Stimulated activated CD8-positive, alpha-beta memory T cell treated with anti-CD3 and anti-CD28 coated beads, Interleukin-4, amount 100 ng/mL, for 48 hours (primary cell): Measurements from ENCODE around the gene DPP4.

Source experiments
- DNase-seq: peaks from one replicate; pipeline ENCODE4 v3.0.0-alpha.2; 2020

The DPP4 gene

GRCh38 chr2:162013514-162014475 is 60.2 kb downstream of the DPP4 start:
- DNase-seq: no peak

DNA sequence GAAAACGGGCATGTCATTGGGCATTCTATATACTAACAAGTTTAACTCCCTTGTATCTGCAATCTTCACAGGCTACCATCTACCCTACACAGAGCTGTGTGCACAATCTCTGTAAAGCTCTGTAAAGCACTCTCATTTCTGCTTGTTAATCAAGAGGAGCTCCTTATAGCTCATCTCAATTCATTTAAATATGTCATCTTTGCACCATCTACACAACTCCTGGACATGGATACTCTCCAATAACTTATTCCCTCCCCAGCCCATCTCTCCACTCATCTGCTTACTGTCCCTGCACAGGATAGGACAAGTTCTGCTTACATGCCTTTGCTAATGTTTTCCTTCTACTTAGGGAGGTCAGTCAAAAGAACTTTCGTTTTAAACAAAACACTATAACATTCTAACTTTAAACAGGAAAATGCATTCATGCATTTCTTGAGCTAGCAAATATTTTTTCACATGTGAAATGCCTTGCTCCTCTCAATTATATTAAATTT is 61.4 kb downstream of the DPP4 start:
- no peak for DNase-seq

DNA sequence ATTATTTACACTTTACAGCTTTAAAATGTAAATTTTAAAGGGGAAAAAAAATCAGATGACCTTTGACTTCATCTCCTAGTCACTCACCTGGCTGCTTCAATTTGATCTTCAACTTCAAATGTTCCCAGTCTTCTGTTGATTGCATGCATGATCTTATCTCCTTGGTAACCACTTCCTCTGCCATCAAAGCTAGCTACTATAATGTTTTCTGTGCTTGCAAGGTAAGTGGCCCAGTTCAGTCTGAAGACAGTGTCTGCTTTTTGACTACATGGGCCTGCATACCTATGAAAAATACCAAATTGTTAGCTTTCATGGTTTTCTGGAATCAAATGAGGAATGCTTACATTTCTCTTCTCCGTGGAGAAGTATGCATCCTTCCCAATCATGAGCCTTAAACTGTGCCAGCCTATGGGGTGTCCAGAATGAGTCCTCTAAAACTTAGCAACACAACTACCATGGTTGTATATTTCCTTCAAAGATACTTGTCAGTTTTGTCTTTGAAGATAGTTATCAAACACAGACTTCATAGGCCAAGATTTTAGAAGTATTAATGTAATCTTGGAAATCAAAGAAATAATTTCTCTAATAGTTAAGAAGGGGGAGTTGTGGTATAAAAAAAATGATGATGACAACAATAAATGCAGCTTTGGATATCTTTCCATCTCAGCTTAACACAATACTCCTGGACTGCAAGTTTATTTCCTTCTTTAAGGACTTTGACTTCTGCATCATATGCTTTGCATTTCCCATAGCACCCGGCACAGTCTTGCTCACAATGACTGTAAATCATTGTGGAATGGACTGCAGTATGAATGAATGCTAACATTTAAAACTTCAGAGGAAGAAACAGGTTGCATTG is 62.1 kb downstream of the DPP4 start:
- DNase-seq: no peak

- DNase-seq: no peak
These were observed 64.5 kb downstream of the DPP4 start for GRCh38 chr2:162009543-162009942.

GRCh38 chr2:162007447-162008040 is 66.5 kb downstream of the DPP4 start:
- no peak for DNase-seq

GRCh38 chr2:162006337-162006736 is 67.7 kb downstream of the DPP4 start:
- DNase-seq: no peak

DNA sequence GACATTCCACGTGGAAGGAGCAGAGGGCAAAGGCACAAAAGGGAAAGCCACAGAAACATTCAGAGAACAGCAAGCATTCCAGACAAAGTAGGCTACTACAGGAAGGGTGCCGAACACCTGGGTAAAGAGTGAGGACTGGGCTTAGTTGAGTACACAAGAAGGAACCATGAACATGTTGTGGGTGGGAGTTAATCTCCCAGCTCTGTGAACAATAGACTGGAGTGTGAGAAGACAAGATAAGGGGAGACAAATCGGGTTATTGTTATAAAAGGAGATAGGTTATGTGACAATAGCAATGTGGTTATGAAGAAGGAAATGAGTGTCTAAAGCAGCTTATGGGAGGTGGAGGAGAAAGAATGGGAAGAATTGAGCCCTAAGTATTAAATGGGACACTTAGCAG is 70.0 kb downstream of the DPP4 start:
- no peak for DNase-seq

DNA sequence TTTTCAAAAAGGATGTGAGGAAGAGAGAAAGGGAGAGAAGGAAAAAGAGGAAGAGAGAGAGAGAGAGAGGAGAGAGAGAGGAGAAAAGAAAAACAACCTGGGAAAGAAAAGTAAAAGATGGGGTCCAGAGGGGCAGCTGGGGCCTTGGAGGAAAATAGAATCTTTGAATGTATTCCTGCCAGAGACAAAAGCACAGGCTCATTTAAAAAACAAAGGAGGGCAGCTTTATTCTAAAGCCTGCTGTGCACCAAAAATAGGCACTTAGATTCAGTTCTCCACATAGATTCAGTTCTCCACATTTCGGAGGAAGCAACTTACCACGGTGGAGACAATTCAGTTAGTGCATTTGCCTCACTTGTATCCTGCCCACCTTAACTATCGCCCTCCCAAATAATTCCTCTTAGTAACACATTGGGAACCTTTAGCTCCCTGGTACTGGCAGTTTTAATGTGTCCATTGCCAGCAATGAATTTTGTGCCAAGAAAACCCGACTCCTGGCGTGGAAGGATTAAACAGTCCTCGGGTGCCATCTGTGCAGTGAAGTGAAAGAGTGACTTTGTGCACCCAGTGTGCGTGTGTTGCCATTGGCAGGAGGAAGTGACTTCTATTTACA is 71.3 kb downstream of the DPP4 start:
- DNase-seq: no peak

- no peak for DNase-seq
These were observed 73.6 kb downstream of the DPP4 start for GRCh38 chr2:162000431-162000830.

DNA sequence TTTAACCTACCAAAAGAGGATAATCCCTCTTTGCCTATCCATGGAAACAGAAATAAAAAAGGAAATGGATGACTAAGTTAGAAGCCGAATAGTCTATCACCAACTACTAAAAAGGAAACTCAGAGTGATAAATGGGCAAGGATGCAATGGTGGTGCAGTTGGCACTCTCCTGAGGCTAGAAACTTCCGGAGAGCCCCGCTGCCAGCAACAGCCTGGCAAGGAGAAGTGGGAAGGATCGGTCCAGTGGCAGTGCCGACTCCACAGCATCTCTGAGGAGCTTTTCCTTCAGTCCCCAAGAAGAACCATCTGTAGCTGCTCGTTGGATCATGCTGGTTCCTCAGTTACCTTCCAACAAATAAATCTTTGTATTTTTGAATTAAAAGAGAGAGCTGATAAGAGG is 74.7 kb downstream of the DPP4 start:
- DNase-seq: no peak

DNA sequence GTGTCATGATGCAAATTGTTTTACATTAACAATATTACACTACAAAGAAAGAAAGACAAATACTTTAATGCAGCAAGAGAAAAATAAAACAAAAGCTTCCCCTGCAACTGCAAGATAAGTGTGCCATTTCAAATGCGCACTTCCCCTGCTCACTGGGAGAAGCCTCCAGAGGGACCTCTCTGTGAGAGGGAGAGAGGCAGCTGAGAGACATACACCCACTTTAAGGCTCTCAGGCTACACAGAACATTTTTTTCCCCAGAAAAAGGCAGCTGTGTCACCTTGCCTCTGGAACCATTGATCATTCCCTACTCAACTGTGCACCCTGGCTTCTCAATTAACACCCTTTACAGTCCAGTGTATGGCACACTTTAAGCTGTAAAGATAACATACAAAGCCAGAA is 75.2 kb downstream of the DPP4 start:
- DNase-seq: no peak

- no peak for DNase-seq
These were observed 76.0 kb downstream of the DPP4 start for GRCh38 chr2:161997916-161998471.

GRCh38 chr2:161995553-161996016 is 78.4 kb downstream of the DPP4 start:
- DNase-seq: no peak

- DNase-seq: no peak
These were observed 79.1 kb downstream of the DPP4 start for GRCh38 chr2:161994761-161995520.

- peak; percentile 53 for DNase-seq
These were observed 81.5 kb downstream of the DPP4 start for GRCh38 chr2:161992531-161992930.

GRCh38 chr2:161991991-161992390 is 82.0 kb downstream of the DPP4 start:
- no peak for DNase-seq

DNA sequence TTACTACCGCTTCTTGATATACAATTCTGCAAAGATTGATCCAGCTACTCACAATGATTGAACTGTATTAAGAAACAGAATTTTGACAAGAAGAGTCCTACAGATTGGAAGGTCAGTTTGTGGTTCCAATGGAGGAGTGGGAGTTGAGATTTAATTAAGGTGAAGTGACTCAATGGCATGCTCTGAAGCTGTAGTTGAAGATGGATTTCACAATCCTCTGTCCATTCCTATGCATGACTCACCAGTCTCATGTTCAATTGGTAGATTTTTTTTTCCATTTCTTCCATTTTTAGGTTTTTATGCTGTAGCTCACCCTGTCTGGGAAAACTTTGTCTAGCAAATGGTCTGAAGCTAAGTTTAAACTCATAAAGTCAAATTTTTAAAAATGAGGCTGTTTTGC is 83.3 kb downstream of the DPP4 start:
- no peak for DNase-seq

DNA sequence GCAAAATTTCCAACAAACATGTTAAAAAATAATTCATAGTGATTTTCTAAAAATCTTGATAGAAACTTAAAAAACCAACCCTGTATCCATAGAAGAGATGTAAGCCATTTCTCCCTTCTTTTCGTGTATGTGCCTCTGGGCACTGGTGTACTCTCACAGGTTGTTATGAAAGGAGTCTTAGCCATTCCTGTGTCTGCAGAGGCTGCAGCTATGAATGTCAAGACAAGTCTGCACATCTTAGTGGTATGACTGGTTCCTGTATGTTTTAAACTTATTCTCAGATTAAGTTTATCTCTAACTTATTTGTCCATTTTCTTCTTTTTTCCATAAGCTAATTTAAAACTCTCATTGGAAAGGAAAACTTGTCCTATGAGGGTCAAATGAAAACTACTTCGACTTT is 84.0 kb downstream of the DPP4 start:
- DNase-seq: no peak

DNA sequence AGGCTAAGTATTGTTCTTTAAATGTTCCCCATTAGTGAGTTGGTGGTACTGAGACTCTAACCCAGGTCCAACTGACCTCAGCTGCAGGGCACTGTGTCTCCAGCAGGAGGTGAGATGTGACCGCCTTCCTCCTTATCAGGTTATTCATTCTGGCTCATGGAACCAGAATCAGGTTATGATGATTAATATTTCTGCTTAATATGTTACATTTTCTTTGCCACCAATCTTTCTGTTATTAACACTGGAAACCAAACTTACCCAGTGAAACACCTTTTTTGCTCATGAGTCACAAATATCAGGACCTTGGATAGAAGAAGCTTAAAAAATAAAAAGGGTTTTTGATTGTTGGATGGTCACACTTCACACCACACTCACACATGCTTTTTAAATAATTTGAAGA is 85.4 kb downstream of the DPP4 start:
- DNase-seq: no peak

DNA sequence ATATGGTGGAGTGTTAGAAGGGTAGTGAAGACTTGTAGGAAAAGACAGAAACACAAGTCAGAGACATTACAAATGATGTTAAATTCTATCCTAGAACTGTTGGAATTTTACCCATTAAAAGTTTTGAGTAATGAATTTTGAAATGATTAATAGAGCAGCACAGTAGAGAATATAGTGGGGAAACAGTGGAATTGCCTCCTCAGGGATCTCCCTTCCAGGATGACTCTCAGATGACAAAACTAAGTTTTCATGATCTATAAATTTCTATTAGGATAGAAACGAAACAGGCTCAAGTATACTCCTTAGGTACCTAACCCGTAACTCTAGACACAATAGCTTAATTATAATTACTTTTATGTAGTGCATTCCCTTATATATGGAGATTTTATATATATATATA is 86.7 kb downstream of the DPP4 start:
- no peak for DNase-seq

GRCh38 chr2:161983866-161984265 is 90.1 kb downstream of the DPP4 start:
- no peak for DNase-seq

DNA sequence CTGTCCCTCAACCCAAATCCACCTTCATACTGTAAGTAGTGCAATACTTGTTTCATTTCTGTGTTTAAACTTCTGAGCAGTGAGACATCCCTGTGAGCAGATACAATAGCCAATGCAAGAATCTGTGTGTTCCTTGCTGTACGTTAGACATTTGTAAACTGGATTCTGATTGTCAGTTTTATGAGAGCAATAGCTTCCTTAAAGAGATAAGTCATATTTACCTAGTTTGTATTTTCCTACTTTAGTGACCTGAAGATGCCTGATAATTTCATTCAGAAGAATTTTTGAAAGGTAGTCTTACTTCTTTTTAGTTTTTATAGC is 90.7 kb downstream of the DPP4 start:
- DNase-seq: no peak
